ENCODE results near the gene AJAP1.

AJAP1 gene

GRCh38 chr1:4658643-4659628 is 4.5 kb downstream of the AJAP1 start:
- DNase-seq, result no peak

- no peak for DNase-seq
Measured at GRCh38 chr1:4660917-4661594, 6.6 kb downstream of the AJAP1 start.

- DNase-seq, result no peak
Measured at GRCh38 chr1:4661595-4661917, 7.1 kb downstream of the AJAP1 start.

- DNase-seq, result no peak
Measured at GRCh38 chr1:4662168-4662567, 7.8 kb downstream of the AJAP1 start.

GRCh38 chr1:4662723-4663122 is 8.3 kb downstream of the AJAP1 start:
- no peak for DNase-seq

DNA sequence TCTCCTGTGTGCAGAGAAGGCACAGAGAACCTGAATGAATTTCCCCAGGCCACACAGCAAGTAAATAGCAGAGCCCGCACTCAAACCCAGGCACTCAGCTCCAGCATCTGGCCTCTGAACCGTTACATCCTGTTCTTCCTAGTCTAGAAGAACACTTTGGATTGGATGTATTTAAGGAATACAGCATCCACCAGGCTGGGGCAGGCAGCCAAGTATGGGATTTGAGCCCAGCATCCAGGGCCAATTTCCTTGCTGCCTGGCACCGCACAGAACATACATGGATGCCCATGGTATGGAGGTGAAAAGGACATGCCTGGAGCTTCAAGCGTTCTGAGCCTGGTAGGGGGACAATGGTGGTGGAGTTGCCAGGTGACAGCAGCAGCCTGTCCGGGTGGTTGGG is 9.7 kb downstream of the AJAP1 start:
- DNase-seq, result no peak

- peak; percentile 56 for DNase-seq
Measured at GRCh38 chr1:4664606-4665005, 10.2 kb downstream of the AJAP1 start.

- no peak for DNase-seq
Measured at GRCh38 chr1:4665456-4665855, 11.0 kb downstream of the AJAP1 start.

- peak; percentile 38 for DNase-seq
Measured at GRCh38 chr1:4666683-4667082, 12.3 kb downstream of the AJAP1 start.

- DNase-seq, result peak; percentile 88
Measured at GRCh38 chr1:4668743-4669700, 14.6 kb downstream of the AJAP1 start.

DNA sequence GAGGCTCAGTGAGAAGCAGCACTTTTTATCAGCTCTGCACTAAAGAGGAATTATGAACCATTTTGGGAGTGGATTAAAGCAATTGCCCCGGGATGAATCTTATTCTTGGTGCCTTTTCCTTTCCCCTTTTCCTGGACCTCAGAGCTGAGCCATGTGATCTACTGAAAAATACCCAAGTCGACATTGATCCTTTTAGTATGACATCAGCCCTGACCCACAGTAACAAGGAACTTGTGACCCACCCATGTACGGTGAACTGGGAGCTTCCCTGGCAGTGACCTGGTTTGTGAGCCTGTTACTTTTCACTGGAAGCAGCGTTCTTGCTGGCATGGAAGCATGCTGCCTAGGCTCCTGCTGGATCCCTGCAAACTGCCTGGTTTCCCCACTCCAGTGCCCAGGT is 15.9 kb downstream of the AJAP1 start:
- DNase-seq, result no peak

DNA sequence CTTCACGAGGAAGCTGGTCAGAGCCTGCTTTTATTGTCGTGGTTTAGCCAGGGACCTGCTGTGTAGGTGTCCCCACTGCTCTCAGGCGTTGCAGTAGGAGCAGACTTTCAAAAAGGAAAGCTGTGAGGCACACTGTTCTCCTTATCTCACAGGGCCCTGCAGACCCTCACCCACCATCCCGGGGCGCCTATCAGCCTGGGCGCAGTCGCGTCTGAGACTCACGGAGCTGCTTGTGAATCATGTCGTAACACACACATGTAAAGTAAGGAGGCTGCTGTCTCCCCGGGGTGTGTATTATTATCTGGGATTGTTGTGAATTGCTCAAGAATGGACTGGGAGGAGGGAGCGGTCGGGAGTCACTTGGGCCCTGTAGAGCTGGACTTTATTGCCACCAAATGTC is 17.4 kb downstream of the AJAP1 start:
- DNase-seq, result no peak

DNA sequence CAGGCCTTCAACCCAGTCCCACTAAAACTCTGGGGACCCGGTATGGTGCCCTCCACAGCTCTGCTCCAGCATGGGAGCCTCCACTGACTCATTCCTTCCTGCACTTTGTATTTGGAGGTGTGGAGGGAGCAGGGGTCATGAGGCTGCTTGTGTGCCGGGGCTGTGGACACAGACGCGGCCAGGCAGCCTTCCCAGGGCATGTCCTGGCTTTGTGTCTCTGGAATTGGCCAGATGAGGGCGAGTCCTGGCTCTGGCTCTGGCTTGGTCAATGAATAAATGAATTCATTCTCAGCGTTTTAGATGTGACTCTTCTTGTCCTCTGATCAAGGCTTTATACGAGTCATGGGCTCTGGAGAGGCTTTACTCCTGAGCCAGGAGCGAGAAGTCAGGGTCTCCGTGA is 19.1 kb downstream of the AJAP1 start:
- no peak for DNase-seq

DNA sequence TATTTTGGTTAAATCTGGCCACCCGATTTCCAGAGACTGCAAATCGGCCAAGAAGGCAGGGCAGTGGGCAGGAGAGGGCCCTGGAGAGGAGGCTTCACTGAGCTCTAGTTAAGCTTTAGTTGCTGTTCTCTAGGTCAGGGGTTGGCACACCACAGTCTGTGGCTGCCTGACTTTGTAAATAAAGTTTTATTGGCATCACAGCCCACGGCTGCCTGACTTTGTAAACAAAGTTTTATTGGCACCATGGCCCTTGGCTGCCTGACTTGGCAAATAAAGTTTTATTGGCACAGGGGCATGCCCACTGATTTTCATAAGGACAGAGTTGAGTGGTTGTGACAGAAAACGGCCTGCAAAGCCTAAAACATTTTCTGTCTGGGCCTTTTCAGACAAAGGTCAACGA is 19.7 kb downstream of the AJAP1 start:
- no peak for DNase-seq

DNA sequence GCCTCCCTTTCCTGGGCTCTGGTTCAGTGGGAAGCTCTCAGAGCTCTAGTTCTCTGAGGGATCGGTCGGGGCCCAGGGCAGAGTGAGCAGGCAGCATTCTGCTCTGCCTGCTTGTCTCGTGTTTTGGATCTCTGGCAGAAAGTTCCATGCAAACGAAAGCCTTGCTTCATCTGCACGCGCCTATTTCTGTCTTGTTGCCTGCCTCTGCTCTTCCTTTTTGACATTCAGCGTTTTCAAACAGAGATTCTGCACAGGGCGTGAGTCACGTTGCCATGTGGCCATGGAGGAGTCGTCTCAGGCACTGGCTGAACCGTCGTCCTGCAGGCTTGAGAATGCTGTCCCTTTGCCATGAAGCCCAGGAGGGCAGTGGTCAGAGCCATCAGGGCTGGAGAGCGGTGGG is 20.3 kb downstream of the AJAP1 start:
- DNase-seq, result no peak

GRCh38 chr1:4675454-4676186 is 21.2 kb downstream of the AJAP1 start:
- DNase-seq, result no peak

DNA sequence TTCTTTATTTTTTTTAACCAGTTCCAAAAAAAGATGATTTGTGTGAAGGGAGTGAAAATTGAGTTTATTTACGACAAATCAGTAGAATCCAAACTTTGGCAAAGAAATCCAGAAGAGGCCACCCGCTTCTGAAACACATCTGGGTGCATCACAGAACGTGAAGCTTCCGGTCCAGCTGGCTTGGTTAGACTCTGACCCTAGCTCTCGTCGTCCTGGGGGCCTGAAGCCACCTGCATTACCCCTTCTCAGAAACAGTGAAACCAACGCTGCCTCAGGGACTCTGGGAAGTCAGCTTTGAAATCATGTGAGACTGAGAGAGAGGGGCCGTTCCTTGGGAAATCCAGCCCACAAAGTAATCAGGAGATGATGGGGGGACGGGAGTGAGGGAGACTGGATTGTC is 21.8 kb downstream of the AJAP1 start:
- no peak for DNase-seq

DNA sequence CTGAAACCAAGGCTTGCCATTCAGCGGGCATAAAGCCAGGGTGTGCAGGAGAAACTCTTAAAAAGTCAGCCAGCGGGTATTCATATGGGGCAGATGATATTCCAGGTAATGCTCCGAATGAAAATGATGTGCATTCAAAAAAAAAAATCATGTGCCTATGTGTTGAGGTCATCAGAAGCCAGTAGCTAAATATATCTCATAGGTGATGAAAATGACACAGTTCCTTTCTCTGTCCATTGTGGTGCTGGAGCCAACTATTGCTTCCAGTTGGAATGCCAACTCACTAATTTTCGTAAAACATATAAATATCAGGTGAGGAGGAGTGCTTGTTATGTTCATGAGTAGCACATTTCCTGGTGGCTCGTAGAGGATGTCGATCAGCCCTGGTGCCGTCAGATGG is 23.2 kb downstream of the AJAP1 start:
- no peak for DNase-seq

- peak; percentile 20 for DNase-seq
Measured at GRCh38 chr1:4678066-4678717, 23.8 kb downstream of the AJAP1 start.

- no peak for DNase-seq
Measured at GRCh38 chr1:4681026-4681425, 26.6 kb downstream of the AJAP1 start.

- no peak for DNase-seq
Measured at GRCh38 chr1:4682607-4683220, 28.3 kb downstream of the AJAP1 start.
